Stomach (tissue), 4 donors: ENCODE data around the gene RBM47.

Source experiments
- POLR2A ChIP-seq, 4 donors: fragments of 450-650 bp; IDR thresholded peaks; one replicate each; pipeline ENCODE4 v1.6.1; 2016; ENCODE audit warnings: antibody characterized with exemption in 4 of 4, control low read depth in 2 of 4, mild to moderate bottlenecking in 1 of 4, moderate library complexity in 1 of 4
- POLR2AphosphoS5 ChIP-seq, 3 donors: sonication (generic); formaldehyde crosslinking; IDR thresholded peaks; one replicate each; pipeline ENCODE4 v1.6.1; 2016; ENCODE audit warnings: antibody characterized with exemption in 3 of 3
- TF ChIP-seq, protein P1 (sequence below), 7 experiments: fragments of 450-650 bp in 4 of 7; fragments of 200-600 bp in 3 of 7; sonication (generic) in 3 of 7; IDR thresholded peaks; one replicate each; pipeline ENCODE4 v1.5.1; 2016 to 2019; ENCODE audit warnings: antibody characterized with exemption in 7 of 7, control low read depth in 2 of 7, mild to moderate bottlenecking in 1 of 7

DNA sequence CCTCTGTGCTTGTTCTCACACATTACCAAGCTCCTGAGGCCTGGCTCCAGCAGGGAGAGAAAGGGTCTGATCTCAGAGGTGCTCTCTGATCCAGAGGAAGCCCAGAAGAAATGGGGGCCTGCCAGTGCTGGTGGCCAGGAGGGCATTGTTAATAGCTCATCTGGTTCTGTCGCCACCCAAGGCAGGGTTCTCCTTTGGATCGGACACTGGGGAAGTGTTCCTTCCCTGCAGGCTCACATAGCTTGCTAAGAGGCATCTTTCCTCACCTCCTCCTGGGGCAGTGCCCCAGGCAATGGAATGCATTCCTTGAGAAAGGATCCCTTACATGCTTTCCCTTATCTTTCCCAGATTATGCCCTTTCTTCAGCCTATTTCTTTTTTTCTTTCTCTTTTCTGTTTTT lies 53.8 kb downstream of the RBM47 start:
- TF ChIP-seq POLR2A (IDR thresholded peaks at IDR 0.05) (no peak), POLR2AphosphoS5 (IDR thresholded peaks at IDR 0.05) (no peak)
- TF ChIP-seq, protein P1, sequence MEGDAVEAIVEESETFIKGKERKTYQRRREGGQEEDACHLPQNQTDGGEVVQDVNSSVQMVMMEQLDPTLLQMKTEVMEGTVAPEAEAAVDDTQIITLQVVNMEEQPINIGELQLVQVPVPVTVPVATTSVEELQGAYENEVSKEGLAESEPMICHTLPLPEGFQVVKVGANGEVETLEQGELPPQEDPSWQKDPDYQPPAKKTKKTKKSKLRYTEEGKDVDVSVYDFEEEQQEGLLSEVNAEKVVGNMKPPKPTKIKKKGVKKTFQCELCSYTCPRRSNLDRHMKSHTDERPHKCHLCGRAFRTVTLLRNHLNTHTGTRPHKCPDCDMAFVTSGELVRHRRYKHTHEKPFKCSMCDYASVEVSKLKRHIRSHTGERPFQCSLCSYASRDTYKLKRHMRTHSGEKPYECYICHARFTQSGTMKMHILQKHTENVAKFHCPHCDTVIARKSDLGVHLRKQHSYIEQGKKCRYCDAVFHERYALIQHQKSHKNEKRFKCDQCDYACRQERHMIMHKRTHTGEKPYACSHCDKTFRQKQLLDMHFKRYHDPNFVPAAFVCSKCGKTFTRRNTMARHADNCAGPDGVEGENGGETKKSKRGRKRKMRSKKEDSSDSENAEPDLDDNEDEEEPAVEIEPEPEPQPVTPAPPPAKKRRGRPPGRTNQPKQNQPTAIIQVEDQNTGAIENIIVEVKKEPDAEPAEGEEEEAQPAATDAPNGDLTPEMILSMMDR (IDR thresholded peaks at IDR 0.05): no peak
